Activated CD8-positive, alpha-beta T cell treated with anti-CD3 and anti-CD28 coated beads for 36 hours (primary cell): ENCODE measurements around the gene EHD1. TPM values are rescaled to one million over a fixed set of nuclear protein-coding genes. Genes with fewer than 3 reads are reported as not detected.
A peak's percentile ranks its signal among the peaks of the same experiment; 100 is the strongest.

Experiments used
- ATAC-seq: fragments of 200-7000 bp; cut with Tn5 transposase; one replicate; pipeline ENCODE4 v1.10.0; 2021; ENCODE audit warnings: mild to moderate bottlenecking, moderate library complexity
- CTCF ChIA-PET: fragments of 350-600 bp; sonication (Branson Sonifier 250); formaldehyde crosslinking; loops from one replicate; lab custom pipeline; 2021; ENCODE audit warnings: antibody characterized with exemption; lab: Charles Lee
- POLR2A ChIA-PET: fragments of 350-600 bp; sonication (Branson Sonifier 250); formaldehyde crosslinking; loops from one replicate; lab custom pipeline; 2021; ENCODE audit warnings: antibody characterized with exemption; lab: Charles Lee
- DNase-seq: peaks from one replicate; pipeline ENCODE4 v3.0.0-alpha.2; 2020
- H3K27ac Mint-ChIP-seq: one replicate; pipeline ENCODE4 v1.8.0; 2021; ENCODE audit warnings: mild to moderate bottlenecking, mixed read lengths
- H3K27me3 Mint-ChIP-seq: one replicate; pipeline ENCODE4 v1.8.0; 2021; ENCODE audit warnings: mixed read lengths
- H3K36me3 Mint-ChIP-seq: one replicate; pipeline ENCODE4 v1.8.0; 2021; ENCODE audit warnings: low read depth, mixed read lengths
- H3K4me1 Mint-ChIP-seq: one replicate; pipeline ENCODE4 v1.8.0; 2021; ENCODE audit warnings: low read depth, mixed read lengths
- H3K4me3 Mint-ChIP-seq: one replicate; pipeline ENCODE4 v1.8.0; 2021; ENCODE audit warnings: mild to moderate bottlenecking, moderate library complexity, mixed read lengths
- H3K9me3 Mint-ChIP-seq: one replicate; pipeline ENCODE4 v1.8.0; 2021; ENCODE audit warnings: mixed read lengths
- intact Hi-C: fragments of 100-400 bp; cut with micrococcal nuclease; formaldehyde crosslinking; loops from one replicate; pipeline ENCODE4 v1.10.0; 2022
- total RNA-seq, 2 experiments: library from RNA; stranded (reverse); gene quantifications; one replicate each; pipeline ENCODE4 v1.2.3, GENCODE V29; 2021
- TF ChIP-seq, protein P1 (sequence below): fragments of 200-600 bp; IDR thresholded peaks from one replicate; pipeline ENCODE4 v1.8.0; 2022; ENCODE audit warnings: antibody characterized with exemption, mild to moderate bottlenecking

EHD1 gene
- total RNA-seq, 2 experiments from 2014 or later = 60.3 to 65.1 TPM

DNA sequence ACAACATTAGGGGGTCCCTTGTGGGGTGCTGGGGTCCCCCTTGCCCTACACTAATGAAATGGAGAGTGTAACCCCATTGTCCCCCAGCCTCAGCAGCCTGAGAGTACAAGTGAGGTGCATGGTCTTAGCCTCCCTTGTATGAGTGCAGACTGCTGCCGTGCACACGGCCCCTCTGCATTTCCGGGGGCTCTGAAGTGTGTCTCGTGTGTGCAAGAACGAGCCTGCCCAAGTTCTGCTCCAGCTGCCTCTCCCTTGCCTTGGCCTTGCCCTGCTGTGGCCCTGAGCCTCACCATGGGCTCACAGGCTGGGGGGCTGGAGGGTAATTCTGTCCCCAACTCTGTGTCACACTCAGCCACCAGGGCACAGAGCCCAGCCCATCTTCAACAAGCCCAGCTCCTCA is 5.2 kb upstream of the EHD1 start:
- H3K4me3 Mint-ChIP-seq = no peak overlapping the region
- no peaks in the 10 kb centered on the region for H3K36me3 Mint-ChIP-seq
- ChIA-PET POLR2A (interaction anchor here (0.8 to 14.9 kb wide), 2 partner anchors 26 to 40 kb away, joined by 4 to 768 read pairs; no protein-coding TSS in a partner anchor), CTCF (interaction anchor here (0.9 to 29.9 kb wide), 2 partner anchors 9 to 27 kb away, joined by 3 to 1168 read pairs; partner anchors contain the start of gene CDC42BPG)
- DNase-seq = no peak
- peaks cover 69% of the 10 kb centered on the region for H3K4me1 Mint-ChIP-seq
- intact Hi-C loops = no loop called here
- no peaks in the 10 kb centered on the region for H3K27me3 Mint-ChIP-seq
- ATAC-seq = no peak
- H3K9me3 Mint-ChIP-seq = no peaks in the 10 kb centered on the region
- TF ChIP-seq, protein P1, sequence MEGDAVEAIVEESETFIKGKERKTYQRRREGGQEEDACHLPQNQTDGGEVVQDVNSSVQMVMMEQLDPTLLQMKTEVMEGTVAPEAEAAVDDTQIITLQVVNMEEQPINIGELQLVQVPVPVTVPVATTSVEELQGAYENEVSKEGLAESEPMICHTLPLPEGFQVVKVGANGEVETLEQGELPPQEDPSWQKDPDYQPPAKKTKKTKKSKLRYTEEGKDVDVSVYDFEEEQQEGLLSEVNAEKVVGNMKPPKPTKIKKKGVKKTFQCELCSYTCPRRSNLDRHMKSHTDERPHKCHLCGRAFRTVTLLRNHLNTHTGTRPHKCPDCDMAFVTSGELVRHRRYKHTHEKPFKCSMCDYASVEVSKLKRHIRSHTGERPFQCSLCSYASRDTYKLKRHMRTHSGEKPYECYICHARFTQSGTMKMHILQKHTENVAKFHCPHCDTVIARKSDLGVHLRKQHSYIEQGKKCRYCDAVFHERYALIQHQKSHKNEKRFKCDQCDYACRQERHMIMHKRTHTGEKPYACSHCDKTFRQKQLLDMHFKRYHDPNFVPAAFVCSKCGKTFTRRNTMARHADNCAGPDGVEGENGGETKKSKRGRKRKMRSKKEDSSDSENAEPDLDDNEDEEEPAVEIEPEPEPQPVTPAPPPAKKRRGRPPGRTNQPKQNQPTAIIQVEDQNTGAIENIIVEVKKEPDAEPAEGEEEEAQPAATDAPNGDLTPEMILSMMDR = no peak
- no peak overlapping the region for H3K27ac Mint-ChIP-seq

GRCh38 chr11:64882243-64882642 is 3.8 kb upstream of the EHD1 start:
- no peaks in the 10 kb centered on the region for H3K9me3 Mint-ChIP-seq
- intact Hi-C loops = no loop called here
- TF ChIP-seq, protein P1 = no peak
- CTCF ChIA-PET = interaction anchor here (0.7 to 29.9 kb wide), 3 partner anchors 12 to 36 kb away, joined by 3 to 1168 read pairs (median 3); partner anchors contain the start of gene CDC42BPG
- POLR2A ChIA-PET = interaction anchor here (0.6 to 14.9 kb wide), 2 partner anchors 24 to 82 kb away, joined by 3 to 768 read pairs; no protein-coding TSS in a partner anchor
- DNase-seq = no peak
- peaks cover 3% of the 10 kb centered on the region for H3K36me3 Mint-ChIP-seq
- H3K27ac Mint-ChIP-seq = no peak overlapping the region
- H3K4me3 Mint-ChIP-seq = no peak overlapping the region
- ATAC-seq = no peak
- H3K4me1 Mint-ChIP-seq = peaks cover 60% of the 10 kb centered on the region
- no peaks in the 10 kb centered on the region for H3K27me3 Mint-ChIP-seq

DNA sequence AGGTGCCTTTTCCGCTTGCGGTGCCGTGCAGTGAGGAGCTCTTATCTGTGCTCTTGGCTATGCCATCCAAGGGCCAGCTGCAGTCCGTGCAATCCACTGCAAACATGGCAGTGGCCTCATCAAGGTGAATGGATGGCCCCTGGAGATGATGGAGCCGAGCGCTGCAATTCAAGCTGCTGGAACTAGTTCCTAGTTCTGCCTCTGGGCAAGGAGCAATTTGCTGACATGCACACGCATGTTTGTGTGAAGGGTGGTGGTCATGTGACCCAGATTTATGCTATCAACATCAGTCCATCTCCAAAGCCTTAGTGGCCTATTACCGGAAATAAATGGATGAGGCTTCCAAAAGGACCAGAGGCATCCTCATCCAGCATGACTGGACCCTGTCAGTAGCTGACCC is 3.1 kb upstream of the EHD1 start:
- Mint-ChIP-seq H3K4me1 (peaks cover 64% of the 10 kb centered on the region), H3K9me3 (no peaks in the 10 kb centered on the region), H3K27ac (peak overlapping the region; percentile 52), H3K36me3 (peaks cover 10% of the 10 kb centered on the region), H3K4me3 (no peak overlapping the region), H3K27me3 (no peaks in the 10 kb centered on the region)
- CTCF ChIA-PET = interaction anchor here (1.0 to 29.9 kb wide), 2 partner anchors 9 to 25 kb away, joined by 4 to 1168 read pairs; partner anchors contain the start of gene CDC42BPG
- TF ChIP-seq, protein P1 = no peak
- DNase-seq = no peak
- POLR2A ChIA-PET = interaction anchor here (0.6 to 14.9 kb wide), 2 partner anchors 24 to 38 kb away, joined by 3 to 768 read pairs; no protein-coding TSS in a partner anchor
- intact Hi-C loops = no loop called here
- ATAC-seq = no peak

DNA sequence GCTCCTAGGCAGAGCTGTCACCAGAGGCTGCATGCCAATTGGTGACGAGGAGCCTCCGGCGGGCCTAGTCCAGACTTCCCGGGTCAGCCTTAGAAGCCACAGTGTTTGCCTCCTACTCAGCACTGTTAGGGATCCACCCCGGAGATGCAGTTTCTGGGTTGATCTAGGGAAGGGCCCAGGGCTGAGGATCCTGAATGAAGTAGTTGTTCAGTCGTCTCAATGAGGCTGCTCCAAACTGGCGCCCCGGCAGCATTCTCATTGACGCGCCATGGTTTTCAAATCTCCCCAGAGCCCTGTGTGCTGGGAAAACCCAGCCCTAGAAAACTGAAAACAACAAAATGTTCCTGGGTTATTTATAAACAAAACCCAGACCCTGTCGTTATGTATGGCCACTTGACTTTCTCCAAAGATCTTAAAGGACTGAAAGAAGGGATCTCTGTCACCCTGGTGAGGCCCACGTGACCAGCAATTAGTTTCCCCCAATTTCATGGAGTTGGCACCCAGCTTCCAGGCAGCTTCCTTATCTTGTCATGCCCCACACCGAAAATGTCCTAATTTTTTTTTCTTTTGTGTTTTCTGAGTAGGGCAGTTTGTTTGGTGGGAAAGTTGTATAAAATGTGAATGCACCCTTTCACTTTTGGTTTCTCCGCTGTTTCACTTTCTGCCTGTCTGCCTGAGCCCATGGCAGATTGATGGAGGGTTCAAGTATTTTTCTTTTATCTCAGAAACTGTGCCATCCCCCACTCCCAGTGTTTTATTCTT is 2.0 kb upstream of the EHD1 start:
- Mint-ChIP-seq H3K27me3 (no peaks in the 10 kb centered on the region), H3K27ac (peak overlapping the region; percentile 96), H3K9me3 (no peaks in the 10 kb centered on the region), H3K4me1 (peaks cover 65% of the 10 kb centered on the region), H3K36me3 (peaks cover 20% of the 10 kb centered on the region), H3K4me3 (peak overlapping the region; percentile 99)
- ChIA-PET POLR2A (interaction anchor here (0.6 to 14.9 kb wide), 2 partner anchors 23 to 82 kb away, joined by 3 to 768 read pairs; no protein-coding TSS in a partner anchor), CTCF (interaction anchor here (1.7 to 29.9 kb wide), 2 partner anchors 24 to 70 kb away, joined by 3 to 1168 read pairs; partner anchors contain the start of genes CDC42BPG and MEN1)
- ATAC-seq = no peak
- no peak for DNase-seq
- TF ChIP-seq, protein P1 = no peak
- intact Hi-C loops = no loop called here
